Testis (tissue), 3 donors: ENCODE measurements around the gene ADAM12. TPM values are rescaled to one million over a fixed set of nuclear protein-coding genes. Genes with fewer than 3 reads are reported as not detected.

ENCODE experiments used
- DNase-seq: peaks from one replicate; pipeline ENCODE4 v3.0.0-alpha.2; 2019
- H3K27ac ChIP-seq, 2 donors: fragments of 200-600 bp; sonication (generic); one replicate each; pipeline ENCODE4 v1.5.1; 2019
- H3K27me3 ChIP-seq: fragments of 200-600 bp; sonication (generic); one replicate; pipeline ENCODE4 v1.5.1; 2019
- H3K36me3 ChIP-seq: fragments of 200-600 bp; sonication (generic); one replicate; pipeline ENCODE4 v1.5.1; 2017; ENCODE audit warnings: low read depth; ENCODE audit errors: missing control alignments
- H3K4me1 ChIP-seq: fragments of 200-600 bp; sonication (generic); one replicate; pipeline ENCODE4 v1.5.1; 2019
- H3K4me3 ChIP-seq, 2 donors: fragments of 200-600 bp; sonication (generic); one replicate each; pipeline ENCODE4 v1.5.1; 2017 to 2019
- H3K9me3 ChIP-seq: fragments of 200-600 bp; sonication (generic); one replicate; pipeline ENCODE4 v1.5.1; 2017
- POLR2A ChIP-seq: fragments of 450-650 bp; IDR thresholded peaks from one replicate; pipeline ENCODE4 v1.6.1; 2017; ENCODE audit warnings: antibody characterized with exemption, mild to moderate bottlenecking, moderate library complexity
- WGBS, 2 donors: methylation state at CpG; one replicate each; pipeline ENCODE4 v1.1.5; 2018; 5-methylcytosine and 5-hydroxymethylcytosine counted together
- intact Hi-C: fragments of 100-400 bp; cut with DNase I; formaldehyde crosslinking; loops from one replicate; pipeline ENCODE4 v1.15.1; 2023; ENCODE audit warnings: low total_unique reads
- polyA plus RNA-seq: library from polyadenylated mRNA; stranded (reverse); fragments of 350-450 nt; fragmentation: Illumina TruSeq; extraction: RNeasy Lipid Tissue Mini Kit (QIAGEN cat#74804); gene quantifications from one replicate; pipeline ENCODE4 v1.2.3, GENCODE V29; 2014; ENCODE audit warnings: low read depth, low replicate concordance; ENCODE audit not compliant: insufficient read depth
- total RNA-seq, 2 donors: library from RNA; depleted of rRNA; stranded (reverse); fragments of >200 nt; gene quantifications; one replicate each; pipeline ENCODE4 v1.2.3, GENCODE V29; 2016
- TF ChIP-seq, protein P1 (sequence below), 3 experiments: fragments of 450-650 bp in 2 of 3; fragments of 200-600 bp in 1 of 3; sonication (generic) in 1 of 3; IDR thresholded peaks; one replicate each; pipeline ENCODE4 v1.5.1; 2016 to 2019; ENCODE audit warnings: antibody characterized with exemption in 3 of 3, mild to moderate bottlenecking in 2 of 3, moderate library complexity in 1 of 3

Gene ADAM12
- total and polyA plus RNA-seq, 3 donors from 2014 or later = 2.8 to 9.2 (median 6.1) TPM

DNA sequence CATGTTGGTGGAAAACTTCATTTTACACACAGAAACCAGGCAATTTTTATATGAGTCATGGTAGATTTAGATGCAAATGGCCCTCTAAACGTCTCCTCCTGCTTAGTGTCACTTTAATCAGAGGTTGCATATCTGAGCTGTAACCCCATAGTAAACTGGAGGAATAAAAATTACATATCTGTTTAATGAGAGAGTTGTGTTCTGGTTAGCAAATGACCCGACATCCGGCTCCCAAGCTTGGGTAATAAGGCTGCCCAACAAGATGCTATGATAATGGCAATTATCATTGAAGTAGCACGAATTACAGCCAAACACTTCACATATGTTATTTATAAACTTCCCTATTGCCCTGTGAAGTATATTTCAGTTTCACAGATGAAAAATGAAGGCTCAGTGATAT is 10.6 kb upstream of the ADAM12 start:
- Histone ChIP-seq H3K4me1 (no peaks in the 10 kb centered on the region), H3K27me3 (no peaks in the 10 kb centered on the region), H3K36me3 (no peaks in the 10 kb centered on the region), H3K9me3 (no peaks in the 10 kb centered on the region), H3K4me3 (no peak overlapping the region), H3K27ac (no peak overlapping the region)
- TF ChIP-seq, protein P1, sequence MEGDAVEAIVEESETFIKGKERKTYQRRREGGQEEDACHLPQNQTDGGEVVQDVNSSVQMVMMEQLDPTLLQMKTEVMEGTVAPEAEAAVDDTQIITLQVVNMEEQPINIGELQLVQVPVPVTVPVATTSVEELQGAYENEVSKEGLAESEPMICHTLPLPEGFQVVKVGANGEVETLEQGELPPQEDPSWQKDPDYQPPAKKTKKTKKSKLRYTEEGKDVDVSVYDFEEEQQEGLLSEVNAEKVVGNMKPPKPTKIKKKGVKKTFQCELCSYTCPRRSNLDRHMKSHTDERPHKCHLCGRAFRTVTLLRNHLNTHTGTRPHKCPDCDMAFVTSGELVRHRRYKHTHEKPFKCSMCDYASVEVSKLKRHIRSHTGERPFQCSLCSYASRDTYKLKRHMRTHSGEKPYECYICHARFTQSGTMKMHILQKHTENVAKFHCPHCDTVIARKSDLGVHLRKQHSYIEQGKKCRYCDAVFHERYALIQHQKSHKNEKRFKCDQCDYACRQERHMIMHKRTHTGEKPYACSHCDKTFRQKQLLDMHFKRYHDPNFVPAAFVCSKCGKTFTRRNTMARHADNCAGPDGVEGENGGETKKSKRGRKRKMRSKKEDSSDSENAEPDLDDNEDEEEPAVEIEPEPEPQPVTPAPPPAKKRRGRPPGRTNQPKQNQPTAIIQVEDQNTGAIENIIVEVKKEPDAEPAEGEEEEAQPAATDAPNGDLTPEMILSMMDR (IDR thresholded peaks at IDR 0.05) = no peak
- no peak for TF ChIP-seq POLR2A
- intact Hi-C loops = no loop called here
- DNase-seq = no peak
- 81 to 82% methylated on average over 4 of the region's 4 CpGs for WGBS, 2 donors

DNA sequence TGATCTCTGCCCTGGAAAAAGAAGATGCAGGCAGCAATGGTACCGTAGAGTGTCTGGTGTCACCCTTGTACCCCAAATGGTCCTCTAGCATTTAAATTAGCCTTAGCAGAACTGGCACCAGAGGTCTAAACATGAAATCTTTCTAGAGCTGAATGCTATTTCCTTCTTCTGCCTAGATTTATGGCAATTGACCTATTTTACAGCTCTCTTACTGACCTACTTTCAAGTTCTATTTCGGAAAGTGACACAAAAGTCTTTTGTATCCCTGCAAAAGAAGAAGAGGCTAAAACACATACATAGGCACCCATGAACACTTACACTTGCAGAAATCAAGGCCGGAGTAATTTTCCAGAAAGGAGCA is 10.1 kb upstream of the ADAM12 start:
- Histone ChIP-seq H3K27me3 (no peaks in the 10 kb centered on the region), H3K9me3 (no peaks in the 10 kb centered on the region), H3K4me1 (no peaks in the 10 kb centered on the region), H3K27ac (no peak overlapping the region), H3K36me3 (no peaks in the 10 kb centered on the region), H3K4me3 (no peak overlapping the region)
- DNase-seq = no peak
- 66 to 85% methylated on average over 3 of the region's 3 CpGs for WGBS, 2 donors
- intact Hi-C loops = no loop called here
- TF ChIP-seq, protein P1 (IDR thresholded peaks at IDR 0.05) = no peak
- no peak for TF ChIP-seq POLR2A

DNA sequence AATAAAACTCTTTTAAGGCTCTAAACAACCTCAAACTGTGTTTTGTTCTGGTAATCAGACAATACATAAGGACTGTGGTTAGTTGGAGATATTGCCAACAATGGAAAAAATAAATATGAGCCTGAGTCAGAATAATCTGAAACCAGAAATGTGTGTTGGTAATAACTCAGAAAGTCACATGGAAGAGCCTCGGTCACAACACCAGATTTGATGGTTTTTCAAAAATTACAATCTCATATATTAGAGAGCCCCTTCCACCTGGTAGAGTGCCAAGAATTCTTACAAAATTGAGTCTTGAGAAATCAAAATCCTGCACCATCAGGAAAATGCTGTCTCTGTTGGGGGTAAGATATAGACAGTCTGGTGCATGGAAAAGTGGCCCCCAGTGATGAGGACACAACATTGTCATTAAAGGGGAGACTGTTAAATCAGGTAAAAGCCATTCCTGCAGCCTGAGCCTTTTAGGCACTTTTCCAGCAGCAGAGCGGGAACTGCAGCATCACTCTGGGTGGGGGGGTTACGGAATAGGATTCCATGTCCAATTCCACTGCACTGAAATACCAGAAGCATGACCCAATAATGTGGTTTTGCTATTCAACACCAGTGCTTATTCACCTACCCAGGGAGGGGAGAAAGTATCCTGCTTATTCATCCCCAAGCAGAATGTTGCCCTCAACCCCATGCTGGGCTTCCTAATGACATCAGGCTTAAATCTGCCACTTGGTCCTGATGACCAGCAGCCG is 9.5 kb upstream of the ADAM12 start:
- intact Hi-C loops = no loop called here
- Histone ChIP-seq H3K27ac (no peak overlapping the region), H3K4me3 (no peak overlapping the region), H3K4me1 (no peaks in the 10 kb centered on the region), H3K9me3 (no peaks in the 10 kb centered on the region), H3K36me3 (no peaks in the 10 kb centered on the region), H3K27me3 (no peaks in the 10 kb centered on the region)
- WGBS, 2 donors = 79 to 87% methylated on average over 4 of the region's 4 CpGs
- no peak for DNase-seq
- TF ChIP-seq POLR2A = no peak
- TF ChIP-seq, protein P1 (IDR thresholded peaks at IDR 0.05) = no peak

DNA sequence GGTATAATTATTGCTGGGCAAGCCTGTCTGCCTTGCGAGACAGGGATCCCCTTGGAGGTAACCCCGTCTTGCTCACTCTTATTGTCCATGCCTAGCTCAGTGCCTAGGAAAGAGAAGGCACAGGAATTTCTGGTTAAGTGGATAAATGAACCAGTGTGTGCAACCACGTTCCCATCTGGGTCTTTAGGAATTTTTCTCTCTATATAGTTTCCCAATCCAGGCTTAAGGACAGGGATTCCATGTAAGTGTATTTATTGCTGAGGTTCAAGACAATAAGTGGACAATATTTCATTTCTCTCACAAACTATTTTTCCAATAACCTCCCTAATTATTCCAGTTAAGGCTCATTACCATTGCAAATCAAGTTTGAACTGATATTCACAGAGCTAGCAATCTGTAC is 8.9 kb upstream of the ADAM12 start:
- no peaks in the 10 kb centered on the region for H3K4me1 ChIP-seq
- 92% methylated on average over 3 of the region's 3 CpGs for WGBS, 2 donors
- no peak overlapping the region for H3K27ac ChIP-seq
- intact Hi-C loops = no loop called here
- no peak for DNase-seq
- no peaks in the 10 kb centered on the region for H3K36me3 ChIP-seq
- no peaks in the 10 kb centered on the region for H3K27me3 ChIP-seq
- no peaks in the 10 kb centered on the region for H3K9me3 ChIP-seq
- no peak for TF ChIP-seq POLR2A
- TF ChIP-seq, protein P1 (IDR thresholded peaks at IDR 0.05) = no peak
- H3K4me3 ChIP-seq = no peak overlapping the region

DNA sequence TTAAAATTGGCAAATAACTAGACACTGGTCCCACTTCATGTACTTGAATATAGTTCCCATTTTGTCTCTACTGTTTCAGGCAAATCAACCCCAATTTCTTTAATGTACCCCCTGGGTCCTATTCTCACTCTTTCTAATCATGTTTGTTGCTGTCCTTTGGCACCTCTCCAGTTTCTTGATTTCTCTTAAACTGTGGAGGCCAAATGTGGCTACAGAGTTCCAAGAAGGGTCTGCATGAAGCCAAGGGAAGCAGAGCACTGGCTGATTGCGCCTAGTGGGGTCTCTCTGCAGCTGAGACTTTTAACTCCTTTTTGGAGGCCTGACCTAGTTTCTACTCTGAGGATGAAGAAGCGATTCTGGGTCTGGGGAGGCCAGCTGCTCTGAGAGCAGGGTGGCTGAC is 6.7 kb upstream of the ADAM12 start:
- H3K9me3 ChIP-seq = no peaks in the 10 kb centered on the region

More for the DNA sequence above, 6.7 kb upstream of the ADAM12 start:
- intact Hi-C loops = no loop called here
- no peak overlapping the region for H3K27ac ChIP-seq
- TF ChIP-seq POLR2A = no peak
- TF ChIP-seq, protein P1 (IDR thresholded peaks at IDR 0.05) = no peak
- no peaks in the 10 kb centered on the region for H3K27me3 ChIP-seq
- H3K4me1 ChIP-seq = no peaks in the 10 kb centered on the region
- H3K4me3 ChIP-seq = no peak overlapping the region
- DNase-seq = no peak
- 83 to 92% methylated on average over 2 of the region's 2 CpGs for WGBS, 2 donors
- H3K36me3 ChIP-seq = no peaks in the 10 kb centered on the region
